Lower leg skin (tissue), 3 donors: ENCODE measurements around the gene UNC5CL.

Source experiments
- POLR2A ChIP-seq, 2 donors: fragments of 450-650 bp; IDR thresholded peaks; one replicate each; pipeline ENCODE4 v1.6.1; 2016 to 2017; ENCODE audit warnings: antibody characterized with exemption in 2 of 2, mild to moderate bottlenecking in 1 of 2, moderate library complexity in 1 of 2
- TF ChIP-seq, protein P1 (sequence below), 3 donors: fragments of 450-650 bp; IDR thresholded peaks; one replicate each; pipeline ENCODE4 v1.5.1; 2016; ENCODE audit warnings: antibody characterized with exemption in 3 of 3, mild to moderate bottlenecking in 3 of 3, moderate library complexity in 2 of 3

DNA sequence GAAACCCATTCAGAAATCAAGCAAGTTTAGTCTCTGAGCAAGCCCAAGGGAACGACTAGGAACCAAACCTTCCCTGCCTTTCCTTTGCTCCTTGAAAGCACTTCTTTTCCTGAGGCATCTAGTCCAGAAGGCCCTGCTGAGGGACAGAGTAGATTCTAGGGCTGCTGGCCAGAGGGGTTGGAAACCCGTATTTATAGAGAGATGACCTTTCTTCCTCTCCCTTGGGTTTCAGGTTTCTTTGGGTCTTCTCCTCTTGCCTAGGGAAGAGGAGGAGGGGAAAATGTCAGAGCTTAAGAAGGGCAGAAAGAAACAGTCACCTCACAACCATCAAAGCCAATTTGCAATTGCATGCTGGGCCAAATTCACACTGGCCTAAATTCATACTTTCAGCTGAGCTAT is 19.8 kb upstream of the UNC5CL start:
- TF ChIP-seq, protein P1, sequence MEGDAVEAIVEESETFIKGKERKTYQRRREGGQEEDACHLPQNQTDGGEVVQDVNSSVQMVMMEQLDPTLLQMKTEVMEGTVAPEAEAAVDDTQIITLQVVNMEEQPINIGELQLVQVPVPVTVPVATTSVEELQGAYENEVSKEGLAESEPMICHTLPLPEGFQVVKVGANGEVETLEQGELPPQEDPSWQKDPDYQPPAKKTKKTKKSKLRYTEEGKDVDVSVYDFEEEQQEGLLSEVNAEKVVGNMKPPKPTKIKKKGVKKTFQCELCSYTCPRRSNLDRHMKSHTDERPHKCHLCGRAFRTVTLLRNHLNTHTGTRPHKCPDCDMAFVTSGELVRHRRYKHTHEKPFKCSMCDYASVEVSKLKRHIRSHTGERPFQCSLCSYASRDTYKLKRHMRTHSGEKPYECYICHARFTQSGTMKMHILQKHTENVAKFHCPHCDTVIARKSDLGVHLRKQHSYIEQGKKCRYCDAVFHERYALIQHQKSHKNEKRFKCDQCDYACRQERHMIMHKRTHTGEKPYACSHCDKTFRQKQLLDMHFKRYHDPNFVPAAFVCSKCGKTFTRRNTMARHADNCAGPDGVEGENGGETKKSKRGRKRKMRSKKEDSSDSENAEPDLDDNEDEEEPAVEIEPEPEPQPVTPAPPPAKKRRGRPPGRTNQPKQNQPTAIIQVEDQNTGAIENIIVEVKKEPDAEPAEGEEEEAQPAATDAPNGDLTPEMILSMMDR (IDR thresholded peaks at IDR 0.05) = no peak
- no peak for TF ChIP-seq POLR2A (IDR thresholded peaks at IDR 0.05)
